ENCODE data around the gene ALDOC.
"Not testable (repeated sequence)": the region's sequence is repeated elsewhere in the genome, so short reads cannot be mapped to it uniquely, and the experiment has no call there.

The ALDOC gene

DNA sequence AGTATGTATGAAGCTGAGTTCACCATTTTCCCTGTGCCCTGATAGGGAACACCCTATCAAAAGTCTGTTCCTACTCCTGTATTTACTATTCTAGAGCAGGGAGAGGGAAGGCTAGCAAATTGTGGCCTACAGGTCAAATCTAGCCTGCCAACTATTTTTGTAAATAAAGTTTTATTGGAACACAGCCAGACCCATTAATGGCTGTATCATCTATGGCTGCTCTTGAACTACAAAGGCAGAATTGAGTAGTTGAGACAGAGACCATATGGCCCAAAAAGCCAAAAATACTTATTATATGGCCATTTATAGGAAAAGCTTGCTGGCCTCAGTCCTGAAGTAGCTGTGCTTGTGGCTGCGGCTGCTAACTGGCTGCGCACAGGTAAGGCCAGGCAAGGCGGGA lies 4.3 kb upstream of the ALDOC start:
- DNase-seq = no peak

DNA sequence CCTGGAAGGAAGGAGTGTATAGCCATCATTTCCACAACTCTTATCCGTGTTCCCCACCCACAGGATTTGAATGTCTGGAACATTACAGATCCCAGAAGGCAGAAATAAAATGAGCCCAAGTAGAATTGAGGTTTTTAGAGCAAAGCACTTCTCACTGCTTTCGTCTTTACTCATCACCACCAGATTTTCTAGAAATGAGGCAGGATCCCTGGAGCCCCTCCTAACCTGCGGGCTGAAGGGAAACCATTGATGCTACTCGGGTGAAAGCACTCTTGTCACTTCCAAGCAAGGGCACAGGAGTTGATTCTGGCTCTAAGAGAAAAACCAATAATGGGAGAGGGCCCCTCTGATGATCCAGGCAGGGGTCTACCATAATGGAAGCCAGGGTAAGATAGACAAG lies 2.8 kb upstream of the ALDOC start:
- peak; percentile 37 for DNase-seq

DNA sequence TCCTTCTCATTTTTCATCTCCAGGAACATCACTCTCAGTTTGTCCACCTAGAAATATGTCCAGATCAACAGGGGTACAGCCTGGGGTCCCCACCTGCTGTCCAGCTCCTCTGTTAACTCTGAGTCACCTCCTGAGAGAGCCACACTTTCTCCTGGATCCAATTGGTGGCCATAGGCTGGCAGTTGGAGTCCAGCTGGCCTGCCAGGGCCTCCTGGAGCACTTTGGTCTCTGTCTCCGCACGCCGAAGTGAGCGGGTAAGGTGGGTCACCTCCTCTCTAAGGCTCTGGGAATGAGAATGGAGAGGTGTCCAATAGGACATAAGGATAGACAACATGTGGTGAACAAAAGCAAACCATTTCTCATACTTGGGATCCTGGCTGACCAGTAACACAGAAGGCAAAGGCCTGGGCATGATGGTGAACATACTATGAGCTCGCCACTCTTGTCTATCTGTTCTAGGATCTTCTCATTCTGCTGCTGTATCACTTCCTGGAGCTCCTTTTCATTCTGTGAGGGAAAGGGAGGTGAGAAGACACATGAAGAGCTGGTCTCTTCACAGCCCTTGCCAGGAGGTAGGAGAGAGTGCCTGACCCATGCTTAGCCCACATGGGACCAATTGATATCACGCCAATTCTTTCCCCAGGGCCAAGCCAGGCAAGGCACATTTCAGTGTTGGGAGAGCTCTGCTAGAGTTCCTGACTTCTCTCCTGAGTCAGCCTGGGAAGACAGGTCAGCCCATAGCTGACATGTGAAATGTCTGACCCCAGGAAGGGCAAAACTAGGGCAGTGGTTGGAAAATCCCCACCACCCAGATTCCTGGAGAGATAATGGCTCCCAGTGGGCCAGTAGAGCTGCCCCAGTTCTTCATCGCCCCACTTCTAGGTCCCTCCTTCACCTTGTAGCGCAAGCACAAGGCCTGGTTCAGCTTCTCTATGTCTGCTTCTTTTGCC lies 1.8 kb upstream of the ALDOC start:
- no peak for DNase-seq

- no peak for DNase-seq
Observed at GRCh38 chr17:28577466-28577824, 750 bp upstream of the ALDOC start.

DNA sequence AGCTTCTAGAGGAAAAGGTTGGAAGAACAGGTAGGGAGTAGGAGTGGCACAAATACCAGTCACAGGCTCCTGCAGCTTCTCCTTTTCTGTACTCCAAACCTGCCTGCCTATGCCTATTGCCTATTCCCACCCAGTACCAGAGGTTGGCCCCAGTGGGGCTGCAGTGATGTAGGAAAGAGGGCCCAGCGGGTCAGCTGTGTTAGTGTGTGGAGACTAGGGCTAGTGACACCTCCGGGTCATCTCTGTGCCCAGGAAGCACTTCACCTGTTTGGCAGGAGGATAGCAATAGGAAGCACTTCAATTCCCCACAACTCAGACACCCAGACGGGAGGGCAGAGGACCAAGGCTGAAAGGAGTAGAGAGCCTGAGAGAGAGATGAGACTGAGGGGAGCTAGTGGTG lies 679 bp downstream of the ALDOC start:
- not testable (repeated sequence) for DNase-seq

- no peak for DNase-seq
Observed at GRCh38 chr17:28575126-28575795, 1.4 kb downstream of the ALDOC start.

GRCh38 chr17:28574526-28574925 lies 2.2 kb downstream of the ALDOC start:
- DNase-seq = no peak

DNA sequence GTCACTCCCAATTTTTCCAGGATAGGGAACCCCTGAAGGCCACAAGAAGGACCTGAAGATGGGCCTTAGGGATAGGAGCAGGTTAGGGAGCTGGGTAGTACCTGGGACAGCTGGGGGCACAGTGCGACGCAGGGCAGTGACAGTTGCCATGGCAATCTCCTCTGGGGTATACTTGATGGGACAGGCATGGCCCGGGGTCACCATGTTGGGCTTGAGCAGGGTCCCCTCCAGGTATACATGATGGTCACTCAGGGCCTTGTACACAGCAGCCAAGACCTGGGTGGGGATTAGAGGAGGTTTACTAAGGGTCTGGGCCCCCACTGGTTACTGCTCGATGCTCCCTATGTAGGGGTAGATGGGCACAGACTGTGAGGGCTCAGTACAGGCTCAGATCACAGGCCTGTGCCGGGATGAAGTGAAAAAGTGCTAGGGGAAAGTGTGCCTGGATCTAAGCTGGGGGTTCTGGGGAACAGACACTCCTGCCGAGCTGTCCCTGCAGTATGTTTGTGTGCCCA lies 2.7 kb downstream of the ALDOC start:
- no peak for DNase-seq

DNA sequence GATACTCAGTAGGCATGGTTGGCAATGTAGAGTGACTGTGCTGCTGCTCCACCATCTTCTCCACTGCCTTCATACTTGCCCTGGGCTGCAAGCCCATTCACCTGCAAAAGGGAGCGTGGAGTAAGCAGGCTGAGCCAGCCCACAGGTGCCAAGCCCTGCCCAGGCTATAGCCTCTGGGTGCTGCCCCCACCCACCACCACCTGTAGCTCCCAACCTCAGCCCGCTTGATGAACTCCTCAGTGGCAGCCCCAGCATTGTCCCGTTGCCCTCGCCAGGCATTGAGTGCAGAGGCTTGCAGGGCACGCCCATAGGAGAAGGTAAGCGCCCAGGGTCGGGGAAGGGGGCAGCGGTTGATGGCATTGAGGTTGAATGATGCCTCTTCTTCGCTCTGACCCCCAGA lies 3.2 kb downstream of the ALDOC start:
- DNase-seq = no peak

- no peak for DNase-seq
Observed at GRCh38 chr17:28573040-28573380, 3.7 kb downstream of the ALDOC start.

DNA sequence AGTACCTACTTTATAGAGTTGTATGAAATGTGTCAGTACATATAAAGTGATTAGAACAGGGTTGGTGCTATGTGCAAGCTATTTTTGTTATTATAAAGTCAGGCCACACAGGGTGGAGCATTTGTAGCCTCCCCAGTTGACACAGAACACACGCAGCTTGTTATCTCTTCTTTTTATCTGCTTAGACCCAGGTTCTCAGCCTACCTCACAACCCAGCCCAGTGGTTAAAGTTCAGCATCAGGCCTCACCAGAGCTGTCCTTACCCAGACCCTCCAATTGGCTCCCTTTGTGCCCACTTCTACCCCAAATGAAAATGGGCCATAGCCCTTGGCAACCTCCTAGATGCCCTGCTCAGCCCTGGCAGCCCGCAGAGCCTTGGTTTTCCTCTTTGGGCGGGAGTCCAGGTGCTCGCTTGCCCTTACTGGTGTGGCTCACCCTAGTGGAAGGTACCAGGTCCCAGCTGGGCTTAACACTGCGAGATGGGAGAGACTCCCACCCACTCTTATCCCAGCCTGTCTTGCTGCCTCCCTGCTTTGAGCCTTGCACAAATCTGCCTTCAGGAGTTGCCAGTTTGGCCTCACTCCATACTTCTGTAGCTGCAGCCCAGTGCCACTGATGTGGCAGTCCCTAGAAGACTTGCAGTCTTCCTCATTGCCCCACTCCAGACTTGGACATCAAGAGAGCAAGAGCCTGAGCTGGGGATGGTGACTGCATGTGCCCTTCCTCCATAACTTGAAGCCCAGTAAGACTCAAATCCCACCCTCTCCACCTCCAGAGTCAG lies 4.2 kb downstream of the ALDOC start:
- DNase-seq = no peak

- DNase-seq = peak; percentile 95
Observed at GRCh38 chr17:28571361-28572122, 5.2 kb downstream of the ALDOC start, which contains the start of gene PIGS. PIGS (minus strand) TSS chr17:28571524; CDS start chr17:28571496, 28 bp downstream.

DNA sequence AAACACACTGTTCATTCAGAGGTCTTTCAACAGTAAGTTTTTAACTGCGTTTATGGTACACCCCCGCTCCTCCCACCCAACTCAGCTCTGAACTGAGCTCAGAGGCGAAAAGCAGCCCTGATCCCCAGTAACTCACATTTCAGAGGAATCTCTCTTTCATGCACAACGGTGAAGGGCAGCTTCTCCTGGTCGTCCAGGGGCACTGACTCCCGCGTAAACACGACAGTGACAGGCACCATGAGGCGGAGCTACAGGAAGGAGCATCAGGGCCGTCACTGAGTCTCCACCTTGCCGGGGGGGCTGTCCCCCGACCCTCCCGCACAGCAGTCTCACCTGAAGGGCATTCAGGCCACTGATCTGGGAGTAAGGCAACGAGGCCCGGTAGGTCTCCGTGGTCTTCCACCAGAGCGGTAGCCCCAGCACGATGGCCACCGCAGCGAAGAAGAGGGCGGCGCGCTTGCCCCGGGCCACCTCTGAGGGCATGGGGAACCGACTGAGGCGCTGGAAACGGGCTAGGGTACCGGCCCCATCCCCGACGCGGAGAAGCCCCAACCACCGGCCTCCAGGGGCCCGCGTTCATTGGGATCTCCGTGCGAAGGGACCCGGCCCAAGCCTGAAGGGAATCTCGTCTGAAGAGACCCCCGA lies 5.9 kb downstream of the ALDOC start:
- DNase-seq = peak; percentile 57

GRCh38 chr17:28569446-28569845 lies 7.2 kb downstream of the ALDOC start:
- no peak for DNase-seq

DNA sequence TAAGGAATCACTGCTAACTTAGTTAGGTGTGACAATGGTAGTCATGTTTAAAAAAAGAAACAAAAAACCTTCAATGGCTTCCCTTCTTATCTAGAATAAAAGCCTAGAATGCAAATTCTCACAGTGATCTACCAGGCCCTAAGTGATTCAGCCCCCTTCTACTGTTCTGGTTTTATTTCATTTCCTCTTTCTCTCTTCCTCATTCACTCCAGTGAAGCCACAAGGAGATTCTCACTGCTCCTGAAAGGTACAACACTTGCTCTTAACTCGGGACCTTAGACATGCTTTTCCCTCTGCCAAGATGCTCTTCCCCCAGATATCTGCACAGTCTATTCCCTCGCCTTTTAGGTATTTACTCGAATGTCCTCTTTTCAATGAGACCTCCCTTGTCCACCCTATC lies 9.1 kb downstream of the ALDOC start:
- no peak for DNase-seq

DNA sequence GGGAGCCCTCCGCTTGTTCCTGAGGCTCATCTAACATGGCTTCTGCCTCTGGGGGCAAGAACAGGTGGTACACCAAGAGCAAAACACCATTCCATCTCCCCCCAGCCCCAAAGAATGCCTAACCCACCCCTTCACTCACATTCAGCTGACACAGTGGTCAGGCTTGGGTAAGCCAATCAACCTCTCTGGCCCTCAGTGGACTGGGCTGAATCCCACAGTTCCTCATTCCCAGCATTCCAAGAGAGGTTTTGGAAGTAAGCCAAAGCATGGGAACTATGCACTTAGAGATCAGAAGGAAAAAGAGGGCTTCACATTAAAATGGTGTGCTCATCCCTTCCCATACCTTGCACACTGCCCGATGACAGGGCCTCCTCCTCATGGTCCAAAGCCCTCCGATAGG lies 13.2 kb downstream of the ALDOC start:
- no peak for DNase-seq

GRCh38 chr17:28555022-28555421 lies 21.7 kb downstream of the ALDOC start:
- DNase-seq = no peak

DNA sequence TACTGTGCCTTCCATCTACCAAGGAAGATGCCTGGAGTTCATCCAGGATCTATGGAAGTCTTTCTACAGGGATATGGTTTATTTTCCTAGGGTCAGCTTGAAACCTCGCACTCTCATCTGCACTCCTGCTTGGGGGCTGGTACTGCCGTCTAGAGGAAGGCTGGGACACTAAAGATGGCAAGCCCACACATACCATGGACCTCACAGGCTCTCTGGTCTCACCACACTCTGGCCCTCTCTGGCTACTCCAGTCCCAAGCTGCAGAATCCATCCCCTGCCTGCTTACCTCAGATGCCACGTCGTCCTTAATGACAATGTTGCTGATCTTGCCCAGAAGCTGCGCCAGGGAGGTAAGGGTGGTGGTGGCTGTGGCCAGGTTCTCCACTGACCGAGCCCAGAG lies 22.1 kb downstream of the ALDOC start:
- no peak for DNase-seq

DNA sequence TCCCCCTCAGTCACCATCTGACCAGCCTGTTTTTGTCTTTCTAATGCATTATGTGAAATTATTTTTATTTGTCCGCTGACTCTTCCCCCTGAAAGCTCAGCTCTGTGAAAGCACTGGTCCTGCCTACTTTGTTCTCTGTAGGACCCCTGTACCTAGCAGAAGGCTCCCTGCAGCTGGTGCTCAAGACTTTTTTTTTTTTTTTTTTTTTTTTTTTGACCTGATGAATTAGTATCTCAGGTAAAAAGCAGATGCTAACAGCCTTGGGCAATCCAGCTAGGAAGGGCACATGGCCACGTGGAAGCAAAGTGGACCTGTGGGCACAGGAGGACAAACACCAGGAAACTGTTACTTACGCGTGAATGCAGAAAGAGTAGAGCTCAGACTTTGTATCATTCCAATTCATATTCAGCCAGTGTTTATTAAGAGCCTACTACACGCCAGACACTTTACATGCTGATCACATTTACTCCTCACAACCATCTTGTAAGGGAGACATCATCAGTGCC lies 23.6 kb downstream of the ALDOC start:
- DNase-seq = no peak

DNA sequence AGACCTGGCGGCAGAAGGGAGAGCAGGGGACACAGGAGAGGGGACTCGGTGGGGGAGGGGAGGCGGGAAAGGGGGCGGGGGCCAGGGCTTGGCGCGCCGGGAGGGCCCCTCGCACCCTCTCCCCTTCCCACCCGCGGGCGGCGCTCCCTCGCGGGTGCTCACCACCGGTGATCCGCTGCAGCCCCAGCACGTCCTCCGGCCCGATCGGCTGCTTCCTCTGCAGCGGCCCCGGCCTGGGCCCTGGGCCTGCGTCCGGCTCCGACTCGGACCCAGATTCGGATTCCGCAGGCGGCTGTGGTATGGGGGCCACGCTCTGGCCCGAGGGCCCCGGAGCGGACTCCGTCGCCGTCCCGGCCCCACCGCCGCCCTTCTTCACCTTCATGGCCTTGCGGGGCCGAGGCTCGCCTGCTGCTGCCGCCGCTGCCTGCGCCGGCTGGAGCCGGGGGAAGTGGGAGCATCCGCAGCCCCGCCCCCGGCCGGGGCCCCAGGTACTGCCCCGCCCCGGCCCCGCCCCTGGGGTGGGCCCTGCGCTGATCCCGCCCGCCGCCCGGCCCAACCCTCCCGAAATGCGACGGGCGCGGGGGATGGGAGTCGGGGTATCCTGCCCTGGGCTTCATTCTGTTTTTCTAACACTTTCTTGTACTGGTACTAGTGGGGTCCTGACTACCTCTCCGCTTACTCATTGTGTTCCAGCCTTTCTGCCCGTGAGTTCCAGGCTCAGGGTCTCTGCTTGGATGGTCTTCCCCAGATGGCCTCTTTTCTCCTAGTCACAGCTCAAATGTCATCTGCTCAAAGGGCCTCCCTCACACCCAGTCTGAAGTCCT lies 24.3 kb downstream of the ALDOC start, which contains the start of gene UNC119:
Gene UNC119 (minus strand): TSS at position 449 of the 824 bp plus-strand sequence. CDS start 67 bp downstream, at position 382.
- DNase-seq = peak; percentile 74

All from stimulated activated CD4-positive, alpha-beta T cell treated with anti-CD3 and anti-CD28 coated beads, Interleukin-4, amount 100 ng/mL, for 24 hours (primary cell).